Activated CD8-positive, alpha-beta T cell treated with anti-CD3 and anti-CD28 coated beads, Interleukin-2, amount 10 ng/mL, durations not matched to agents 7 days and 5 days (primary cell): ENCODE results near the gene PLEKHA6. TPM values are rescaled to one million over a fixed set of nuclear protein-coding genes. Genes with fewer than 3 reads are reported as not detected.

Experiments used
- ATAC-seq: fragments of 150-1000 bp; cut with Tn5 transposase; one replicate; pipeline ENCODE4 v1.10.0; 2021; ENCODE audit warnings: moderate library complexity
- CTCF ChIA-PET: fragments of 350-600 bp; sonication (Branson Sonifier 250); formaldehyde crosslinking; loops from one replicate; lab custom pipeline; 2021; ENCODE audit warnings: antibody characterized with exemption; lab: Charles Lee
- POLR2A ChIA-PET: fragments of 350-600 bp; sonication (Branson Sonifier 250); formaldehyde crosslinking; loops from one replicate; lab custom pipeline; 2021; ENCODE audit warnings: antibody characterized with exemption; lab: Charles Lee
- DNase-seq: peaks from one replicate; pipeline ENCODE4 v3.0.0-alpha.2; 2020
- H3K27ac Mint-ChIP-seq: one replicate; pipeline ENCODE4 v1.8.0; 2021; ENCODE audit warnings: mild to moderate bottlenecking, mixed read lengths
- H3K27me3 Mint-ChIP-seq: one replicate; pipeline ENCODE4 v1.8.0; 2021; ENCODE audit warnings: low read depth, mixed read lengths
- H3K36me3 Mint-ChIP-seq: one replicate; pipeline ENCODE4 v1.8.0; 2021; ENCODE audit warnings: low read depth, mixed read lengths
- H3K4me1 Mint-ChIP-seq: one replicate; pipeline ENCODE4 v1.8.0; 2021; ENCODE audit warnings: low read depth, mixed read lengths
- H3K4me3 Mint-ChIP-seq: one replicate; pipeline ENCODE4 v1.8.0; 2021; ENCODE audit warnings: mild to moderate bottlenecking, mixed read lengths
- H3K9me3 Mint-ChIP-seq: one replicate; pipeline ENCODE4 v1.8.0; 2022; ENCODE audit warnings: mixed read lengths; ENCODE audit not compliant: insufficient read depth
- total RNA-seq, 2 experiments: library from RNA; stranded (reverse); gene quantifications; one replicate each; pipeline ENCODE4 v1.2.3, GENCODE V29; 2021

PLEKHA6 gene
- total RNA-seq, 2 experiments from 2014 or later: 0.26 to 0.29 TPM

DNA sequence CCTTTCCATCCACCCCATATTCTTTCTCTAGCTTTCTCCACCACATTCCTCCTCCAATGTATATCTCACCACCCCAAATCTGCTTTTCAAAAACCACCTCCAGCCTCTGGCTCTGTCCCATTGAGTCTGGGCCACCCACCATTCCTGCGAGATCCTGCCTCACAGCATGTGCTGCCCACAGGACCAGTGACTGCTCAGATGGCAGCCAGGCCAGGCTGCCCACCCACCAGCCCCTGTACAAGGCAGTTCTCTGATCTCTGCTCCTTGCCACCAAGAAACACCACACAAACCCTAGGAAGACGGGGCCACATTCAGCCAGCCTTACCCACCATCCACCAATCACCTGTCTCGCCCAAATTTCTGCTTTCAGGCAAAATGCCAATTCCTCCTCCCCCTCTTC is 53.7 kb downstream of the PLEKHA6 start:
- ChIA-PET CTCF (no interaction called here), POLR2A (no interaction called here)
- Mint-ChIP-seq H3K27me3 (peaks cover 26% of the 10 kb centered on the region), H3K27ac (no peak overlapping the region), H3K4me1 (no peaks in the 10 kb centered on the region), H3K4me3 (no peak overlapping the region), H3K9me3 (no peaks in the 10 kb centered on the region), H3K36me3 (no peaks in the 10 kb centered on the region)
- DNase-seq: no peak
- no peak for ATAC-seq

DNA sequence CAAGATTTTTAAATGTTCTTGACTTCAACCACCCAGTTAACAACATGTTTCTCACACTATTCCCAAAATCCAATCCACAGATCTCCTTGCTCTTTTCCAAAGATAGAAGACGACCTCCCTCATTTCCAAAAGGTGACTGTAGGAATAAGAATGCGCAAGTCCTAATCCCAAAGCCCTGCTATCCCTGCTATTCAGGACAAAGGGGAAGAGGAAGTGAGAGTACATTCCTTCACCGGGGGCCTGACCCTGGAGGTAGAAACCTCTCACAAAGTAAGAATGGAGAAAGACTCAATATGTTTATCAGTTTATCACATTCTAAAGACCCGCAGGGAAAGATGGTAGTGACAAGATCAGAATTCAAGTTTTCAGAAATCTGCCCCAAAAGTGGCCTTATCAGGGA is 55.7 kb downstream of the PLEKHA6 start:
- no peaks in the 10 kb centered on the region for H3K36me3 Mint-ChIP-seq
- no peaks in the 10 kb centered on the region for H3K4me1 Mint-ChIP-seq
- ChIA-PET POLR2A (no interaction called here), CTCF (interaction anchor here (0.8 kb wide), 1 partner anchor 59 kb away, joined by 3 read pairs; no protein-coding TSS in a partner anchor)
- peaks cover 32% of the 10 kb centered on the region for H3K27me3 Mint-ChIP-seq
- no peaks in the 10 kb centered on the region for H3K9me3 Mint-ChIP-seq
- H3K27ac Mint-ChIP-seq: no peak overlapping the region
- no peak overlapping the region for H3K4me3 Mint-ChIP-seq
- DNase-seq (no peak), ATAC-seq (no peak)

DNA sequence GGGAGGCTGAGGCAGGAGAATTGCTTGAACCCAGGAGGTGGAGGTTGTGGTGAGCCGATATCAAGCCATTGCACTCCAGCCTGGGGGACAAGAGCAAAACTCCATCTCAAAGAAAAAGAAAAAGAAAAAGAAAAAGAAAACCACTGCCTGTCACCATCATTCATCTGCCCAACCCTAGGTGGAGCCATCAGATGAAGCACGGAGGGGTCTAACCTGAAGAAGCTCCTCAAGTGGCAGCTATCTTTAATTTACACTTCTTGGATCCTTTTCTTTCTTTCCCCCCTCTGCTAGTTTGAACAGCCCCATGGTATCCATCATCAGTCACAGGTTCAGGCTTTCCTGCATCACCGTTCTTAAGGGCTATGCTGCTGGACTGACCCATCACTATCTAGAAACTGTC is 57.0 kb downstream of the PLEKHA6 start:
- ATAC-seq (no peak), DNase-seq (no peak)
- Mint-ChIP-seq H3K36me3 (no peaks in the 10 kb centered on the region), H3K4me3 (no peak overlapping the region), H3K4me1 (no peaks in the 10 kb centered on the region), H3K27ac (no peak overlapping the region), H3K27me3 (peaks cover 32% of the 10 kb centered on the region), H3K9me3 (no peaks in the 10 kb centered on the region)
- ChIA-PET CTCF (interaction anchor here (1.0 kb wide), 1 partner anchor 44 kb away, joined by 3 read pairs; no protein-coding TSS in a partner anchor), POLR2A (no interaction called here)

DNA sequence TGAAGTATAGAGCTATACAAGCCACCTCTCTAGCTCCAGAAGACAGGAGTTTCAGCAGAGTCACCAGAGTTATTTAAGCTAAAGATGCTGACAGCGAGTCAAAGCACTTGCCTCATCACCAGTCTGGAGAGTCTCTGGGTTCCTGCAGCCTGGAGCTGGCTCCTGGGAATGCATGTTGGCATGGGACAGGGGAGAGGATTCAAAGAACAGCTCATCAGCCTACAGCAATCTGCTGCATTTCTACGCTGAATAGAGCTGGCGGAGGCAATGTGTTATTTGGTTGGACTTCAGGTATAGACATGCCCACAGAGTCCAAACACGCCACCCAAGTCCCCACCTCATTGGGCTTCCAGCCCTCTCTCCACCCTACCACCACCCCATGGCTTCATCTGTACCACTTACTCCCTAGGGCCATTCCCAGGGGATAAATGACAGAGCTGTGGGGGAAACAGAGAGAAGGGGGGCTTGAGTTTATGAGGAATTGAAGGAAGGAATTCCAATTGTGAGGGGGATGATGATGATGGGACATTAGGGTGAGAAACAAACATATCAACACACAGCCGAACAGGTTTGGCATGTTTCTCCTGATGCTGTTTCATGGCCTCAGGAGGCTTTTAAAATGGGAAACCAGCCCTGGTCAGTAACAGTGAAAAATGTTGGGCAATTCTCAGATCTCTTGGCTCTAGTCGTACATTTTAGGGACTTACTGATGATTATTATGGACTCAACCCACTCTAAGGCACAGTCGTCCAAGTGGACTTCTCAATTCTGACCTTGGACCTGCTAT is 58.4 kb downstream of the PLEKHA6 start:
- H3K4me1 Mint-ChIP-seq: peaks cover 7% of the 10 kb centered on the region
- H3K4me3 Mint-ChIP-seq: no peak overlapping the region
- ChIA-PET POLR2A (no interaction called here), CTCF (no interaction called here)
- H3K9me3 Mint-ChIP-seq: no peaks in the 10 kb centered on the region
- peaks cover 31% of the 10 kb centered on the region for H3K27me3 Mint-ChIP-seq
- no peak overlapping the region for H3K27ac Mint-ChIP-seq
- ATAC-seq (no peak), DNase-seq (no peak)
- no peaks in the 10 kb centered on the region for H3K36me3 Mint-ChIP-seq

DNA sequence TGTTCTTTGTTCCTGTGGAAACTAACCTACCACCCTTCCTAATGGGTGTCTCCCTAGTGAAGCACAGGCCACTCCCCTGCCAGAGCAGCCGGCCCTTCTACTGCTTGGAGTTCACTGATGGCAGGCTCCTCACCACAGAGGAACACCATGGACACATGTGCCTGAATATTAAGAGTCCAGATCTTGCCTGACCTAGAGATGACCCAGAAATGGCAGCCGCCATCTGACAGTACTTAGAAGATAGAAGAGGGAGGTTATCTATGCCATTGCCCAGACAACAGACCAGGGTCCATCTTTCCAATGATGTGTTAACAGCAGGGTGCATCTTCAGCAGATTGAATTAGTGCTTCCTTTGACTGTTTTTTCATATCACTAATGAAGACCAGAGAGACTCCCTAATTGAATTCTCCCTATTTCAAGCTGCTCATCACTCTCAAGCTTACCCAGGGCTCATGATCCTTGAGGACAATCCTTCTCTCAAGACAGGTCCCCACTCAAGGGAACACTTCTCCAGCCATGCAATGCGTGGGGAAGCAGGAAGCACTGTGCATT is 59.8 kb downstream of the PLEKHA6 start:
- Mint-ChIP-seq H3K9me3 (no peaks in the 10 kb centered on the region), H3K27me3 (peaks cover 20% of the 10 kb centered on the region), H3K4me3 (no peak overlapping the region), H3K4me1 (peaks cover 14% of the 10 kb centered on the region), H3K27ac (no peak overlapping the region), H3K36me3 (no peaks in the 10 kb centered on the region)
- ATAC-seq (no peak), DNase-seq (no peak)
- ChIA-PET CTCF (no interaction called here), POLR2A (no interaction called here)

DNA sequence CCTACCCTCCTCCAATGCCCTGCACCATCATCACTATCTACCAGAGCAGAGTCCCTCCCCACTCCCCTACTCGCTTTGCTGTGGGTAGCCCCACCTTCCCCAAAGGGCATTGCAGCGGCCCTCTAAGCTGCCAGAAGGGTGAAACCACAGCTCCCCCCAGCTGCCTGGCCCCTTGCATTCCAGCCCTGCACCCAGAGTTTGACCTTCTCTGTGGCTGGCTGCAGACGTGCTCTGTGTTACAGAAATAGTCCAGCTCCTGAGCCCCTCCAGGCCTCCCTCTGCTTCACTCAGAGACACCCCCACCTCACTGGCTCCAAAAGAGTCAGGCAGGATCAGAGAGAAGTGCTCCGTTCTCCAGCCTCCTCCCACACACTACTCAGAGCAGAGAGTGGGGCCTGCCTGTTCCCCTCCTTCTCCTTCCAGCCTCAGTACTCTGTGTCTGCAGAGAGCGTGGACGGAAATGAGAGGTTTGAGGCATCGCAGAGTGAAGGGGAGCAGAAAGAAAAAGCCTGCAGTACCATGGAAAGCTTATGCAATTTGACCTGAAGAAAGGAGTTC is 63.2 kb downstream of the PLEKHA6 start:
- POLR2A ChIA-PET: interaction anchor here (0.6 kb wide), 1 partner anchor 459 kb away, joined by 3 read pairs; no protein-coding TSS in a partner anchor
- Mint-ChIP-seq H3K27me3 (peaks cover 18% of the 10 kb centered on the region), H3K27ac (no peak overlapping the region), H3K4me3 (no peak overlapping the region), H3K9me3 (no peaks in the 10 kb centered on the region), H3K4me1 (peaks cover 14% of the 10 kb centered on the region), H3K36me3 (no peaks in the 10 kb centered on the region)
- CTCF ChIA-PET: interaction anchor here (1.1 to 1.2 kb wide), 3 partner anchors 12 to 67 kb away, joined by 3 read pairs; no protein-coding TSS in a partner anchor
- no peak for ATAC-seq
- DNase-seq: no peak

DNA sequence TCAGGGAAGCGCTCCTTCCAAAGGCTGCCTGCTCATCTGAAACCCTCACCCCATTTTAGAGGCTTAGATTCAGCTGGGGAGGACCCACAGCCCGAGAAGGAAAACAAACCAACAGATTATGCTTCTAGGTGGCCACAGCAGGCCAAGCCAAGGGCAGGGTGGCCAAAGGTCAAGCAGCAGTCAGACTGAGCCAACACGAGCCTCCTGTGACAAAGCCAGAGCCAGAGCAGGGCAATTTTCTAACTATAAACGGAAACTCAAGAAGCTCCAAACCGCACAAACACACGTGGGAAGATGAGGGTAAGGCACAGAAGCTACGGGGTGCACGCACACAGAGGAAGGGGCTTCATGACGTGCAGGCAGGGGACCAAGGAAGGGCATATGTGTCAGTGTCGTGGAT is 64.1 kb downstream of the PLEKHA6 start:
- Mint-ChIP-seq H3K9me3 (no peaks in the 10 kb centered on the region), H3K4me3 (no peak overlapping the region), H3K27ac (no peak overlapping the region), H3K27me3 (peaks cover 22% of the 10 kb centered on the region), H3K36me3 (no peaks in the 10 kb centered on the region), H3K4me1 (peaks cover 14% of the 10 kb centered on the region)
- ChIA-PET CTCF (interaction anchor here (1.1 to 1.2 kb wide), 3 partner anchors 11 to 68 kb away, joined by 3 read pairs; no protein-coding TSS in a partner anchor), POLR2A (no interaction called here)
- DNase-seq: no peak
- ATAC-seq: no peak

DNA sequence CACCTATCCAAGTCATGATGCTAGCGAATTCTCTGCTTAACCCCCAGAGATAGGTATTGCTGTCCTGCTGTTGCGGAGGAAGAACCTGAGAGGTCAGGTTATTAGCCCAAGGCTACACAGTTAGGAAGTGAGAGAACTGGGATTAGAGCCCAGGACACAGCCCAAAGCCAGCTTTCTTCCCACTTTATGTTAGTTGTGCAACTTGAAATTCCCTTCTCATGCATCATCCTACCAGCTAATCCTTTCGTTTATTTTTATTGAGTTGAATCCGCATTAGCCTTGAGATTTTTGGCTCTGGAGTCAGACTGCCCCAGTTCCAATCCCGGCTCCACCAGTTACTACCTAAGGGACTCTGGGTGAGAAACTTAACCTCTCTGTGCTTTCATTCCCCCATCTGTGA is 65.4 kb downstream of the PLEKHA6 start:
- H3K4me3 Mint-ChIP-seq: no peak overlapping the region
- POLR2A ChIA-PET: no interaction called here
- CTCF ChIA-PET: no interaction called here
- H3K27ac Mint-ChIP-seq: no peak overlapping the region
- no peaks in the 10 kb centered on the region for H3K36me3 Mint-ChIP-seq
- peaks cover 25% of the 10 kb centered on the region for H3K27me3 Mint-ChIP-seq
- ATAC-seq (no peak), DNase-seq (no peak)
- H3K9me3 Mint-ChIP-seq: no peaks in the 10 kb centered on the region
- peaks cover 14% of the 10 kb centered on the region for H3K4me1 Mint-ChIP-seq

DNA sequence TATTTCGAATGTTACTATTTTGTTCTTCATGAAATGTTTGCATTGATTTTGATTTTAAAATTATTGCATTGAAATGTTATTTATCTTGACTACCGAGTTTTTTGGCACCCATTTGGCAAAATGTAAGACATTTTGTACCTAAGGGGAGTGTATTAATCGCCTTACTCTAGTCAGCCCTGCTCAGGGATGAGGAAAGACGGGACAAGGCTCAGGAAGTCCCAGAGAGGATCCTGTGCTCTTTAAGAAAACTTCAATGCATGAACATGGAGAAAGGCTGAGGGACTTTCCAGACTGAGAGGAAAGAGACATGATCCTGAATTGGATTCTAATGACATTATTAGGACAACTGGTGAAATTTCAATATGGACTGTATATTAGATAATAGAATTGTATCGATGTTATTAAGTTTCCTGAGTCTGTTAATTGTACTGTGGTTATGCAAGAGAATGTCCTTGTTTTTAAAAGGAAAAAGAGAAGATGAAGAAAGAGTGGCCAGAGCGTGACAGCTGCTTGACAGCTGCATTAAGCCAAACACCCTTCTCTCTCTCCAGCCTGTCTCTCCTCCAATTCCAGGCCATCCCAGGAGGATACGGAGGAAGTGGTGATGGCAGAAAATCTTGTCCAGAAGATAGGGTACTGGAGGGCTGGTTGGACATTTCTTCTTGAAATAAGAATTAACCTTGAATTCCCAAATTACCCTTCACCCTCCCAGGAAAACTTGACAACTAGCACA is 66.0 kb downstream of the PLEKHA6 start:
- Mint-ChIP-seq H3K36me3 (no peaks in the 10 kb centered on the region), H3K9me3 (no peaks in the 10 kb centered on the region), H3K4me3 (no peak overlapping the region), H3K27me3 (peaks cover 29% of the 10 kb centered on the region), H3K27ac (no peak overlapping the region), H3K4me1 (peaks cover 14% of the 10 kb centered on the region)
- DNase-seq: no peak
- ChIA-PET CTCF (no interaction called here), POLR2A (no interaction called here)
- ATAC-seq: no peak

DNA sequence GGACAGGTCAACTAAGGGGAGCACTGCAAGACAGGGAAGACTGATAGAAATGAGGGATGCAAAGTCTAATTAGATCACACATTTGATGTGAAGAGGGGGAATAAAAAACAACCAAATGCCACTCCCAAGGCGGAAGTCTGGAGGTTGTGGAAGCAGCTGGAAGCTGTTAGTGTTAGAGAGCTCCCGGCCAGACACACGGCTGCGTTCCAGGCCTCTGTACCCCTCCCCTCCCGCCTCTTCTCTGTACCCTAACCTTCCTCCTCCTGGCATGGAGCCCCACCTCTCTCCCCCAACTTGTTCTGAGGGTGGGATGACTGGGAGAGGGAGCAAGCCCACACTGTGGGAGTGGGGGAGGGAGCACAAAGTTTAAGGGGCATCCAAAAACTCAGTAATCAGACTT is 67.0 kb downstream of the PLEKHA6 start:
- DNase-seq: no peak
- no peaks in the 10 kb centered on the region for H3K9me3 Mint-ChIP-seq
- ChIA-PET POLR2A (no interaction called here), CTCF (no interaction called here)
- no peaks in the 10 kb centered on the region for H3K36me3 Mint-ChIP-seq
- H3K27ac Mint-ChIP-seq: no peak overlapping the region
- H3K27me3 Mint-ChIP-seq: peaks cover 29% of the 10 kb centered on the region
- H3K4me3 Mint-ChIP-seq: no peak overlapping the region
- no peak for ATAC-seq
- H3K4me1 Mint-ChIP-seq: peaks cover 16% of the 10 kb centered on the region

DNA sequence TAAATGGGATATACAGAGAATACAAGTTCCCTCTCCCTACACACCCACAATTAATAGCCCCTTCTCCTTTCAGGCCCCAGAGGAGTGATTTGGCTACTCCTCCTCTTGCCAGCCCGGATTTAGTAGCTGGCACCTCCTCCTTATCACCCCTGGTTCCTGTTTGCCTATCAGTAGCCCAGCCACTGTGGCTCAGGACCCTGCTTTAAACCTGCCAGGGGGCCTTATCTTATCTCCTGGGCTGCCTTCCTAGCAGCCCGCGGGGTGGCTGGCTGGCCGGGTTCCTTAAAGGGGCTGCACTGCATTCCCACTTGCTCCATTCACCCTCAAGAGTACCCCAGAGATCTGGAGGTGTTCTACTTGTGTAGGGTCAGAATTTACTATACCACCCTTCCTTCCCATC is 70.4 kb downstream of the PLEKHA6 start:
- CTCF ChIA-PET: interaction anchor here (1.2 kb wide), 1 partner anchor 15 kb away, joined by 3 read pairs; no protein-coding TSS in a partner anchor
- H3K27me3 Mint-ChIP-seq: peaks cover 34% of the 10 kb centered on the region

More for the DNA sequence above, 70.4 kb downstream of the PLEKHA6 start:
- H3K4me1 Mint-ChIP-seq: peaks cover 20% of the 10 kb centered on the region
- POLR2A ChIA-PET: no interaction called here
- DNase-seq: no peak
- no peak for ATAC-seq
- H3K36me3 Mint-ChIP-seq: no peaks in the 10 kb centered on the region
- H3K27ac Mint-ChIP-seq: no peak overlapping the region
- no peak overlapping the region for H3K4me3 Mint-ChIP-seq
- no peaks in the 10 kb centered on the region for H3K9me3 Mint-ChIP-seq
